ENCODE results near the gene COL18A1.
A peak's percentile ranks its signal among the peaks of the same experiment; 100 is the strongest.

Gene COL18A1

DNA sequence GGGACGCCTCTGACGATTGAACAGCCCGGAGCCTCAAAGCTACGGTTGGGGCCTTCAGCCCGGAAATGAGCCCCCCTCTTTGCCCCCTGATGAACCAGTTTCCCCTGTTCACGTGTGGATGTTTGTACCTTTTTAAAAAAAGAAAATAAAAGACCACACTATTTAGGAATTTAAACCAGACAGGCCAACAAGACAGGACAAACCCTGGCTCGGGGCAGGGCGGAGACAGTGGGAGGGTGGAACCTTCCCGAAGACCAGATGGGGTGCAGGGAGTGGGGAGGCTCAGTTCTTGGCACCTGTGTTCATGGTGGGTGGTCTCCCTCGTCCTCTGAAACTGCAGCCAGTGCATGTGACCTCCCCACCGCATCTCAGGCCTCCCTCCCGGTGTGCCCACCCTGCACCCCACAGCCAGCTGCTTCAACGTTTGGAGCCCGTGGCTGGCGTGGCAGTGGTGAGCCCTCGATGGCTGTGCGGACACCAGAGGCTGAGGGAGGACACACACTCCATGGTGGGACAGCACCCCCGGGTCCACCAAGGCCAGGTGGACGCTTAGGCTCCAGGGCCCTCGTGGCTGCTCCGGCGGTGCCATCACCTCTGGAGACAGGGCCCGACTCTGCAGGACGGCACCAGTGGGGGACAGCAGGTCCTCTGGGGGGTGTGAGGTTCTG is 45.6 kb downstream of the COL18A1 start:
- no peak overlapping the region for H3K4me3 ChIP-seq (ENCODE audit: low read depth, low read length)
- DNase-seq (ENCODE audit: low read depth, low spot score), result no peak
- TF ChIP-seq, protein P1, sequence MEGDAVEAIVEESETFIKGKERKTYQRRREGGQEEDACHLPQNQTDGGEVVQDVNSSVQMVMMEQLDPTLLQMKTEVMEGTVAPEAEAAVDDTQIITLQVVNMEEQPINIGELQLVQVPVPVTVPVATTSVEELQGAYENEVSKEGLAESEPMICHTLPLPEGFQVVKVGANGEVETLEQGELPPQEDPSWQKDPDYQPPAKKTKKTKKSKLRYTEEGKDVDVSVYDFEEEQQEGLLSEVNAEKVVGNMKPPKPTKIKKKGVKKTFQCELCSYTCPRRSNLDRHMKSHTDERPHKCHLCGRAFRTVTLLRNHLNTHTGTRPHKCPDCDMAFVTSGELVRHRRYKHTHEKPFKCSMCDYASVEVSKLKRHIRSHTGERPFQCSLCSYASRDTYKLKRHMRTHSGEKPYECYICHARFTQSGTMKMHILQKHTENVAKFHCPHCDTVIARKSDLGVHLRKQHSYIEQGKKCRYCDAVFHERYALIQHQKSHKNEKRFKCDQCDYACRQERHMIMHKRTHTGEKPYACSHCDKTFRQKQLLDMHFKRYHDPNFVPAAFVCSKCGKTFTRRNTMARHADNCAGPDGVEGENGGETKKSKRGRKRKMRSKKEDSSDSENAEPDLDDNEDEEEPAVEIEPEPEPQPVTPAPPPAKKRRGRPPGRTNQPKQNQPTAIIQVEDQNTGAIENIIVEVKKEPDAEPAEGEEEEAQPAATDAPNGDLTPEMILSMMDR (IDR thresholded peaks at IDR 0.05; ENCODE audit: low read depth, low read length), result no peak
- in situ Hi-C loops (cut with HindIII; ENCODE audit: low sequenced_read_pairs), result no loop called here

DNA sequence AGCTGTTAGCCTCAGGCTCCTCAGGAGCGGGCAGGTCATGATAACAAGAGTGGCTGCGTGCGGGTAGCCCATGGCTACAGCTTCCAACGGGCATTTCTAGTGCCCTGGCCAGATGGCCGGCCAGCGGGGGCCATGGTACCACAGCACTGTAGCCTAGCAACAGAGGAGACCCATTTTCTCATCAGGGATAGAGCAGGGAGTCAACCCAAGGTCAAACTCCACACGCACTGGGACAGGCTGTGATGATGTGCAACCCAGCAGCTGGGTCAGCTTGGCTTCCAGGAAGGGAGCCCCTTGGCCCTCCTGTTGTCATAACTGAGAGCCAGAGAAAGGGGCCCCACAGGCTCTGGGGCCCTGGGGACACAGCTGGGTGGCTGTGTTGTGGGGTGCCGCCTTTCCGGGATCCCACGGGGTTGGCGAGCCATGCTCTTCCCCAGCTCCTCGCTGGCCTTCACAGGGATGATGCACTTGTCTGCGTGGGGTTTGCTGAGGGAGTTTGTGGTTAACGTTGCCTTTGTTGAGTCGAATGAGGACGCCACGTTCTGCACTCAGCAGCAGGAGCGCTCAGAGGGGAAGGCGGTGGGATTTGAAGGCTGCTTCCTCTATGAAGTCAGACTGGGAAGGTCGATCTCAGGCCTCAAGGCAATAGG is 46.3 kb downstream of the COL18A1 start:
- TF ChIP-seq, protein P1 (IDR thresholded peaks at IDR 0.05; ENCODE audit: low read depth, low read length), result no peak
- H3K4me3 ChIP-seq (ENCODE audit: low read depth, low read length), result no peak overlapping the region
- DNase-seq (ENCODE audit: low read depth, low spot score), result peak; percentile 49
- in situ Hi-C loops (cut with HindIII; ENCODE audit: low sequenced_read_pairs), result no loop called here

GRCh38 chr21:45451771-45452182 is 46.8 kb downstream of the COL18A1 start:
- no peak for DNase-seq (ENCODE audit: low read depth, low spot score)
- TF ChIP-seq, protein P1 (IDR thresholded peaks at IDR 0.05; ENCODE audit: low read depth, low read length), result no peak
- in situ Hi-C loops (cut with HindIII; ENCODE audit: low sequenced_read_pairs), result no loop called here
- no peak overlapping the region for H3K4me3 ChIP-seq (ENCODE audit: low read depth, low read length)

GRCh38 chr21:45452696-45453307 is 47.8 kb downstream of the COL18A1 start:
- in situ Hi-C loops (cut with HindIII; ENCODE audit: low sequenced_read_pairs), result no loop called here
- DNase-seq (ENCODE audit: low read depth, low spot score), result no peak
- TF ChIP-seq, protein P1 (IDR thresholded peaks at IDR 0.05; ENCODE audit: low read depth, low read length), result no peak
- H3K4me3 ChIP-seq (ENCODE audit: low read depth, low read length), result no peak overlapping the region

DNA sequence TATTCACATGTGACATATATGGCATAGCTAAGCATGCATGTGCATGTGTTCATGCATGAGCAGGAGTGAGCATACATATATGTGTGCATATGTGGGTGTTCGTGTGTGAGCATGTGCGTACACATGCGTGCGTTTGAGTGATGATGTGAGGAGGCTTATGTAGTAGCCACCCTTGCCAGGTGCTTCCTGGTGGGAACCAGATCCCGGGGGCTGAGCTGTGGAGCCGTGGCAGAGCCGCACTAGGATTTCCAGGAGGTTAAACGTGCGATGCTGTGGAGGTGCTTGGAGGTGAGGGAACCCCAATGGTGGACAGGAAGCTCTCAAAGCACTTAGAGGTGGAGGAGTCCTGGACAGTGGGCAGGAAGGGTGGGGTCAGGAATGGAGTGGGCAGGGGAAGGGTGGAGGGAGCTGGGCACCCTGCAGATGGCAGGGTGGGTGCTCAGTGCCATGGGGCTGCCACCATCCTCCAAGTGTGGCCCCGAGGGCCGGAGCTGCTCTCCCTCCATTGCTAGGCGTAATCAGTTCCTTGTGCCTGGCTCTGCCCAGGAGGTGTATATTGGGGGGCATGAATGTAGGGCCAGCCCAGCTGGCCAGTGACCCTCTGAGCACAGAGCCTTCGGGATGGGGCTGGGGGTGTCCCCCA is 48.5 kb downstream of the COL18A1 start:
- H3K4me3 ChIP-seq (ENCODE audit: low read depth, low read length), result no peak overlapping the region
- TF ChIP-seq, protein P1 (IDR thresholded peaks at IDR 0.05; ENCODE audit: low read depth, low read length), result no peak
- DNase-seq (ENCODE audit: low read depth, low spot score), result no peak
- in situ Hi-C loops (cut with HindIII; ENCODE audit: low sequenced_read_pairs), result no loop called here

- in situ Hi-C loops (cut with HindIII; ENCODE audit: low sequenced_read_pairs), result no loop called here
- TF ChIP-seq, protein P1 (IDR thresholded peaks at IDR 0.05; ENCODE audit: low read depth, low read length), result no peak
- H3K4me3 ChIP-seq (ENCODE audit: low read depth, low read length), result no peak overlapping the region
- no peak for DNase-seq (ENCODE audit: low read depth, low spot score)
Measured at GRCh38 chr21:45454060-45454925, 49.3 kb downstream of the COL18A1 start.
